Stimulated activated CD8-positive, alpha-beta memory T cell treated with anti-CD3 and anti-CD28 coated beads, Interleukin-15, amount 100 ng/mL, for 1 hour (primary cell): Measurements from ENCODE around the gene FGF21.
"Not testable (repeated sequence)": the region's sequence is repeated elsewhere in the genome, so short reads cannot be mapped to it uniquely, and the experiment has no call there.

Experiments used
- DNase-seq: peaks from one replicate; pipeline ENCODE4 v3.0.0-alpha.2; 2020; ENCODE audit warnings: low read depth

FGF21 gene

GRCh38 chr19:48755084-48755641 is at the start of gene FGF21:
Gene FGF21, plus strand, starts transcription at chr19:48755524. Its CDS starts 713 bp downstream, at chr19:48756237.
- DNase-seq, result no peak

- no peak for DNase-seq
These were observed 46.9 kb upstream of the FGF21 start for GRCh38 chr19:48708471-48708870.

GRCh38 chr19:48711106-48711662 is 44.1 kb upstream of the FGF21 start:
- DNase-seq, result no peak

- no peak for DNase-seq
These were observed 42.1 kb upstream of the FGF21 start for GRCh38 chr19:48713041-48713863.

- DNase-seq, result peak; percentile 95
These were observed 41.2 kb upstream of the FGF21 start for GRCh38 chr19:48713864-48714755.

GRCh38 chr19:48714759-48715675 is 40.3 kb upstream of the FGF21 start:
- DNase-seq, result no peak

- no peak for DNase-seq
These were observed 39.6 kb upstream of the FGF21 start for GRCh38 chr19:48715681-48716171.

GRCh38 chr19:48716562-48717291 is 38.6 kb upstream of the FGF21 start:
- DNase-seq, result no peak

- not testable (repeated sequence) for DNase-seq
These were observed 37.2 kb upstream of the FGF21 start for GRCh38 chr19:48718106-48718505.

GRCh38 chr19:48718711-48719231 is 36.6 kb upstream of the FGF21 start:
- DNase-seq, result no peak

GRCh38 chr19:48719263-48720171 is 35.8 kb upstream of the FGF21 start, which contains the start of gene MAMSTR:
Gene MAMSTR, minus strand, starts transcription at chr19:48719725. Its CDS starts 694 bp downstream, at chr19:48719031.
- DNase-seq, result no peak

GRCh38 chr19:48720251-48720612 is 35.1 kb upstream of the FGF21 start:
- DNase-seq, result no peak

- peak; percentile 75 for DNase-seq
These were observed 34.6 kb upstream of the FGF21 start for GRCh38 chr19:48720613-48721296.

GRCh38 chr19:48722196-48722708 is 33.1 kb upstream of the FGF21 start:
- DNase-seq, result no peak

- DNase-seq, result no peak
These were observed 30.2 kb upstream of the FGF21 start for GRCh38 chr19:48724796-48725753.

- DNase-seq, result no peak
These were observed 28.8 kb upstream of the FGF21 start for GRCh38 chr19:48726556-48726955.
